B cell (primary cell): ENCODE data around the gene RABGAP1L. TPM values are rescaled to one million over a fixed set of nuclear protein-coding genes. Genes with fewer than 3 reads are reported as not detected.

ENCODE experiments used
- ATAC-seq: fragments of 200-7000 bp; cut with Tn5 transposase; one replicate; pipeline ENCODE4 v1.10.0; 2021; ENCODE audit warnings: low read depth, mild to moderate bottlenecking, moderate number of reproducible peaks, moderate library complexity
- CTCF ChIA-PET: fragments of 350-600 bp; sonication (Branson Sonifier 250); formaldehyde crosslinking; loops from one replicate; lab custom pipeline; 2021; ENCODE audit warnings: antibody characterized with exemption, inconsistent platforms; lab: Charles Lee
- POLR2A ChIA-PET: fragments of 350-600 bp; sonication (Branson Sonifier 250); formaldehyde crosslinking; loops from one replicate; lab custom pipeline; 2021; ENCODE audit warnings: antibody characterized with exemption; lab: Charles Lee
- DNase-seq: peaks from one replicate; pipeline ENCODE4 v3.0.0; 2013
- H2AFZ ChIP-seq: 2 replicates; pipeline ENCODE4 v1.6.1; 2012; ENCODE audit warnings: mild to moderate bottlenecking, low read depth, low read length; ENCODE audit not compliant: insufficient read depth, poor library complexity, severe bottlenecking
- H3K27ac ChIP-seq, 2 donors: 1 replicate in 1 of 2; 2 replicates in 1 of 2; pipeline ENCODE4 v1.5.1; 2012 to 2013; ENCODE audit warnings: low read length in 2 of 2, mild to moderate bottlenecking in 2 of 2, moderate library complexity in 1 of 2
- H3K27me3 ChIP-seq, 4 experiments: fragments of 200-600 bp in 1 of 4; sonication (generic) in 1 of 4; replicated peaks in 1 of 4; 1 replicate in 2 of 4; 2 replicates in 2 of 4; pipeline versions ENCODE4 v1.6.1 to v1.7.0; 2013 to 2016; ENCODE audit warnings: low read length in 3 of 4, mild to moderate bottlenecking in 2 of 4, mixed read lengths in 1 of 4, moderate library complexity in 1 of 4; ENCODE audit not compliant: insufficient read depth in 4 of 4, control insufficient read depth in 3 of 4; ENCODE audit errors: control extremely low read depth in 1 of 4
- H3K36me3 ChIP-seq, 2 experiments: replicated peaks in 1 of 2; 1 replicate in 1 of 2; 2 replicates in 1 of 2; pipeline versions ENCODE4 v1.6.1 to v1.7.1; 2013; ENCODE audit warnings: low read length in 1 of 2; ENCODE audit not compliant: insufficient read depth in 2 of 2, control insufficient read depth in 1 of 2; ENCODE audit errors: control extremely low read depth in 1 of 2, extremely low read depth in 1 of 2
- H3K4me1 ChIP-seq, 2 donors: fragments of 200-600 bp in 1 of 2; sonication (generic) in 1 of 2; 1 replicate in 1 of 2; 2 replicates in 1 of 2; pipeline versions ENCODE4 v1.5.1 to v1.6.1; 2013 to 2017; ENCODE audit warnings: low read length in 2 of 2; ENCODE audit not compliant: control insufficient read depth in 2 of 2, insufficient read depth in 2 of 2
- H3K4me2 ChIP-seq: replicated peaks from 2 replicates; pipeline ENCODE3; 2012; ENCODE audit warnings: mild to moderate bottlenecking, low read depth, low read length; ENCODE audit not compliant: poor library complexity, severe bottlenecking
- H3K4me3 ChIP-seq, 5 experiments: fragments of 200-600 bp in 1 of 5; sonication (generic) in 1 of 5; 1 replicate in 3 of 5; 2 replicates in 2 of 5; pipeline versions ENCODE4 v1.5.1 to v1.7.0; 2011 to 2016; ENCODE audit warnings: low read length in 4 of 5, mild to moderate bottlenecking in 4 of 5, low read depth in 2 of 5, control low read depth in 1 of 5, moderate library complexity in 1 of 5; ENCODE audit not compliant: insufficient read depth in 1 of 5; ENCODE audit errors: control extremely low read depth in 1 of 5, extremely low read depth in 1 of 5
- H3K79me2 ChIP-seq: fragments of 200-600 bp; sonication (generic); one replicate; pipeline ENCODE4 v1.6.0; 2016; ENCODE audit warnings: low read length; ENCODE audit not compliant: control insufficient read depth, insufficient read depth
- H3K9ac ChIP-seq: fragments of 200-600 bp; sonication (generic); 2 replicates; pipeline ENCODE4 v1.6.1; 2017; ENCODE audit warnings: mild to moderate bottlenecking, low read length, moderate library complexity
- H3K9me3 ChIP-seq, 3 donors: one replicate each; pipeline versions ENCODE4 v1.6.1 to v1.7.1; 2013; ENCODE audit warnings: low read length in 2 of 3; ENCODE audit not compliant: control insufficient read depth in 2 of 3, insufficient read depth in 1 of 3; ENCODE audit errors: control extremely low read depth in 1 of 3
- H4K20me1 ChIP-seq: 2 replicates; pipeline ENCODE4 v1.6.0; 2012; ENCODE audit warnings: mild to moderate bottlenecking, low read length; ENCODE audit not compliant: insufficient read depth, control insufficient read depth, poor library complexity, severe bottlenecking
- H3K27ac Mint-ChIP-seq: one replicate; pipeline ENCODE4 v1.8.0; 2021; ENCODE audit warnings: mixed read lengths
- H3K27me3 Mint-ChIP-seq: one replicate; pipeline ENCODE4 v1.8.0; 2021; ENCODE audit warnings: mixed read lengths
- H3K4me1 Mint-ChIP-seq: one replicate; pipeline ENCODE4 v1.8.0; 2021; ENCODE audit warnings: mixed read lengths
- H3K4me3 Mint-ChIP-seq: one replicate; pipeline ENCODE4 v1.8.0; 2021; ENCODE audit warnings: mixed read lengths
- H3K9me3 Mint-ChIP-seq: one replicate; pipeline ENCODE4 v1.8.0; 2022; ENCODE audit warnings: mixed read lengths; ENCODE audit not compliant: insufficient read depth
- EZH2 ChIP-seq: IDR thresholded peaks from 2 replicates; pipeline ENCODE4 v1.6.1; 2012; ENCODE audit warnings: borderline replicate concordance, low read depth, mild to moderate bottlenecking, moderate library complexity, low read length; ENCODE audit not compliant: insufficient read depth, poor library complexity, severe bottlenecking
- WGBS: methylation state at CpG from one replicate; pipeline ENCODE4 v1.1.5; 2013; ENCODE audit warnings: missing lambda C conversion rate; ENCODE audit not compliant: insufficient coverage; 5-methylcytosine and 5-hydroxymethylcytosine counted together
- intact Hi-C: fragments of 100-400 bp; cut with micrococcal nuclease; formaldehyde crosslinking; loops from one replicate; pipeline ENCODE4 v1.10.0; 2022
- polyA plus RNA-seq: library from polyadenylated mRNA; depleted of rRNA; stranded (reverse); fragments of >200 nt; gene quantifications from 2 replicates; pipeline ENCODE4 v1.2.3, GENCODE V29; 2012
- total RNA-seq, 2 donors: library from RNA; stranded (reverse); fragments of 120-200 nt in 1 of 2; gene quantifications; 1 replicate in 1 of 2; 2 replicates in 1 of 2; pipeline versions ENCODE4 v1.2.3 to v1.2.4, GENCODE V29; 2013 to 2022
- TF ChIP-seq, protein P1 (sequence below): fragments of 200-600 bp; IDR thresholded peaks from one replicate; pipeline ENCODE4 v1.8.0; 2022; ENCODE audit warnings: antibody characterized with exemption, mild to moderate bottlenecking

The RABGAP1L gene
- total and polyA plus RNA-seq, 2 donors (not counting 1 experiment from before 2014, with no cell fraction given), result 34.9 to 159 TPM

DNA sequence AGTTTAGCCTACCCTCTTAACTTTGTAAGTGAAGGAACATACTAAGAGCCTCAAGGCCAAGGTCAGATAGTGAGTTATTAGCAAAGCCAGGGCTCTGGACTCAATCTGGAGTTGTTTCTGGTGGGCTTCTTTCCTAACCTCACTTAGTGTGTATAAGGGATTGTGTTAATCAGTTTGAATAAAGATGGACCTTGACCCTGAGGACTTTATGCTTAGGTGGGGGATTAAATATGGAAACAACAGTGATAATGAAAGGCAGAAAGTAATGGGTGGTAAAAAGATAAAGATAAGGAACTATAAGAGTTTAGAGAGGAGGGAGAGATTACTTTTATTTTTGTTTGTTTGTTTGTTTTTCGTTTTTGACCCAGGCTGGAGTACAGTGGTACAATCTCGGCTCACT, 5.5 kb downstream of the RABGAP1L start:
- Histone ChIP-seq H2AFZ (no peak overlapping the region), H3K79me2 (peaks cover 96% of the 10 kb centered on the region), H3K27me3 (no peaks in the 10 kb centered on the region), H3K9me3 (no peaks in the 10 kb centered on the region), H3K36me3 (peaks cover 0 to 2% of the 10 kb centered on the region in 2 experiments), H3K9ac (no peak overlapping the region), H3K4me1 (peaks cover 31 to 57% of the 10 kb centered on the region in 2 donors), H4K20me1 (peaks cover 24% of the 10 kb centered on the region), H3K4me2 (no peak overlapping the region), H3K4me3 (no peak overlapping the region), H3K27ac (no peak overlapping the region)
- Mint-ChIP-seq H3K4me1 (peaks cover 84% of the 10 kb centered on the region), H3K4me3 (peak overlapping the region; percentile 20), H3K27me3 (no peaks in the 10 kb centered on the region), H3K9me3 (no peaks in the 10 kb centered on the region), H3K27ac (peak overlapping the region; percentile 43)
- intact Hi-C loops, result no loop called here
- DNase-seq (no peak), ATAC-seq (no peak)
- POLR2A ChIA-PET, result interaction anchor here (0.9 kb wide), 1 partner anchor 21 kb away, joined by 4 read pairs; no protein-coding TSS in a partner anchor
- CTCF ChIA-PET, result interaction anchor here (0.6 to 1.1 kb wide), 2 partner anchors 11 to 16 kb away, joined by 3 read pairs; no protein-coding TSS in a partner anchor
- TF ChIP-seq, protein P1, sequence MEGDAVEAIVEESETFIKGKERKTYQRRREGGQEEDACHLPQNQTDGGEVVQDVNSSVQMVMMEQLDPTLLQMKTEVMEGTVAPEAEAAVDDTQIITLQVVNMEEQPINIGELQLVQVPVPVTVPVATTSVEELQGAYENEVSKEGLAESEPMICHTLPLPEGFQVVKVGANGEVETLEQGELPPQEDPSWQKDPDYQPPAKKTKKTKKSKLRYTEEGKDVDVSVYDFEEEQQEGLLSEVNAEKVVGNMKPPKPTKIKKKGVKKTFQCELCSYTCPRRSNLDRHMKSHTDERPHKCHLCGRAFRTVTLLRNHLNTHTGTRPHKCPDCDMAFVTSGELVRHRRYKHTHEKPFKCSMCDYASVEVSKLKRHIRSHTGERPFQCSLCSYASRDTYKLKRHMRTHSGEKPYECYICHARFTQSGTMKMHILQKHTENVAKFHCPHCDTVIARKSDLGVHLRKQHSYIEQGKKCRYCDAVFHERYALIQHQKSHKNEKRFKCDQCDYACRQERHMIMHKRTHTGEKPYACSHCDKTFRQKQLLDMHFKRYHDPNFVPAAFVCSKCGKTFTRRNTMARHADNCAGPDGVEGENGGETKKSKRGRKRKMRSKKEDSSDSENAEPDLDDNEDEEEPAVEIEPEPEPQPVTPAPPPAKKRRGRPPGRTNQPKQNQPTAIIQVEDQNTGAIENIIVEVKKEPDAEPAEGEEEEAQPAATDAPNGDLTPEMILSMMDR, result no peak
- no peak for TF ChIP-seq EZH2
- WGBS, result 87% methylated on average over 2 of the region's 2 CpGs

DNA sequence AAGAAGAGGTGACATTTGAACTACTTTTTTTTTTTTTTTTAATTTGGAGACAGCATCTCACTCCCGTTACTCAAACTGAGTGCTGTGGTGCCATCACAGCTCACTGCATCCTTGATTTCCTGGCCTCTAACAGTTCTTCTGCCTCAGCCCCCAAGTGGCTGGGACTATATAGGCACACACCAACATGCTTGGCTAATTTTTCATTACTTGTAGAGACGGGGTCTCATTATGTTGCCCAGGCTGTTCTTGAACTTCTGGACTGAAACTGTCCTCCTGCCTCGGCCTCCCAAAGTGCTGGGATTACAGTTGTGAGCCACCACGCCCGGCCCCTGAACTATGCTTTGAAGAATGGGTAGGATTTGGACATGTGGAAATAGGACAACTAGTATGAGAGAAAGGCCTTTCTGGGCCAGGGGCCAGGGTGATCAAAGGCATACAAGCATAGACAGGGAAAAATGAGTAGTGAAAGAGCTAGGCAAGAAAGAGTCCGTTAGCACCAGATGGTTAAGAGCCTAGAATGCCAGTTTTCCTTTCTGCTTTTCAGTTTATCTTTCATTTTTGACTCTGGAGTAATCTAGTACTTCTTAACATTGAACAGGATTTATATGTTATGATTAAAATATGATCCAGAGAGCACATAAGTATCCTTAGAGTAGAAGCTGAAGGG, 6.3 kb downstream of the RABGAP1L start:
- Histone ChIP-seq H3K9me3 (no peaks in the 10 kb centered on the region), H3K27ac (peak overlapping the region in 1 of 2 donors; percentile 38), H3K4me3 (no peak overlapping the region), H3K36me3 (peaks cover 0 to 2% of the 10 kb centered on the region in 2 experiments), H4K20me1 (peaks cover 24% of the 10 kb centered on the region), H3K27me3 (no peaks in the 10 kb centered on the region), H3K4me2 (peak overlapping the region; percentile 40), H3K79me2 (peaks cover 96% of the 10 kb centered on the region), H3K4me1 (peaks cover 25 to 53% of the 10 kb centered on the region in 2 donors), H2AFZ (peak overlapping the region; percentile 19), H3K9ac (peak overlapping the region; percentile 22)
- ChIA-PET POLR2A (interaction anchor here (0.9 kb wide), 1 partner anchor 21 kb away, joined by 4 read pairs; no protein-coding TSS in a partner anchor), CTCF (interaction anchor here (1.3 to 1.4 kb wide), 2 partner anchors 9 to 52 kb away, joined by 3 to 6 read pairs; no protein-coding TSS in a partner anchor)
- ATAC-seq (peak; percentile 35), DNase-seq (peak; percentile 43)
- WGBS, result 53% methylated on average over 5 of the region's 6 CpGs
- H3K27ac Mint-ChIP-seq, result peak overlapping the region; percentile 82
- H3K27me3 Mint-ChIP-seq, result no peaks in the 10 kb centered on the region
- intact Hi-C loops, result loop anchor here (2.0 kb wide), 1 partner anchor 17 kb away; no protein-coding TSS in a partner anchor
- no peaks in the 10 kb centered on the region for H3K9me3 Mint-ChIP-seq
- H3K4me1 Mint-ChIP-seq, result peaks cover 83% of the 10 kb centered on the region
- TF ChIP-seq EZH2, result no peak
- TF ChIP-seq, protein P1, result no peak
- H3K4me3 Mint-ChIP-seq, result peak overlapping the region; percentile 51
